Hepatocyte (in vitro differentiated cells): Measurements from ENCODE around the gene GLIPR2. TPM values are rescaled to one million over a fixed set of nuclear protein-coding genes. Genes with fewer than 3 reads are reported as not detected.
"Not testable (repeated sequence)": the region's sequence is repeated elsewhere in the genome, so short reads cannot be mapped to it uniquely, and the experiment has no call there.

Experiments used
- DNase-seq: peaks from one replicate; pipeline ENCODE4 v3.0.0-alpha.2; 2016; ENCODE audit warnings: low spot score
- H2AFZ ChIP-seq: fragments of 200-600 bp; sonication (generic); 2 replicates; pipeline ENCODE4 v1.6.0; 2016; ENCODE audit warnings: antibody characterized with exemption, mild to moderate bottlenecking
- H3K27ac ChIP-seq: fragments of 200-600 bp; sonication (generic); 2 replicates; pipeline ENCODE4 v1.5.1; 2016; ENCODE audit warnings: mild to moderate bottlenecking
- H3K27me3 ChIP-seq: fragments of 200-600 bp; sonication (generic); 2 replicates; pipeline ENCODE4 v1.6.1; 2016
- H3K36me3 ChIP-seq: fragments of 200-600 bp; sonication (generic); replicated peaks from 2 replicates; pipeline ENCODE4 v1.5.1; 2016; ENCODE audit warnings: low read depth; ENCODE audit not compliant: insufficient read depth
- H3K4me1 ChIP-seq: fragments of 200-600 bp; sonication (generic); 2 replicates; pipeline ENCODE4 v1.5.1; 2016; ENCODE audit warnings: mild to moderate bottlenecking, moderate library complexity; ENCODE audit not compliant: insufficient read depth
- H3K4me2 ChIP-seq: fragments of 200-600 bp; sonication (generic); 2 replicates; pipeline ENCODE4 v1.6.0; 2016
- H3K4me3 ChIP-seq: fragments of 200-600 bp; sonication (generic); 2 replicates; pipeline ENCODE4 v1.5.1; 2016; ENCODE audit warnings: mild to moderate bottlenecking
- H3K79me2 ChIP-seq: fragments of 200-600 bp; sonication (generic); 2 replicates; pipeline ENCODE4 v1.6.0; 2017; ENCODE audit warnings: mild to moderate bottlenecking
- H3K9me2 ChIP-seq: fragments of 200-600 bp; sonication (generic); replicated peaks from 2 replicates; pipeline ENCODE4 v1.6.0; 2017; ENCODE audit warnings: mild to moderate bottlenecking; ENCODE audit not compliant: insufficient read depth
- H3K9me3 ChIP-seq: fragments of 200-600 bp; sonication (generic); 2 replicates; pipeline ENCODE4 v1.5.1; 2016; ENCODE audit warnings: low read depth, mild to moderate bottlenecking
- H4K20me1 ChIP-seq: fragments of 200-600 bp; sonication (generic); 2 replicates; pipeline ENCODE4 v1.6.0; 2016; ENCODE audit warnings: mild to moderate bottlenecking; ENCODE audit not compliant: insufficient read depth, poor library complexity, severe bottlenecking
- CTCF ChIP-seq: fragments of 200-600 bp; sonication (generic); IDR thresholded peaks from 2 replicates; pipeline ENCODE4 v1.5.1; 2016; ENCODE audit warnings: antibody characterized with exemption, mild to moderate bottlenecking; ENCODE audit not compliant: poor library complexity
- EZH2 ChIP-seq: fragments of 200-600 bp; sonication (generic); IDR thresholded peaks from 2 replicates; pipeline ENCODE4 v1.6.1; 2016; ENCODE audit warnings: antibody characterized with exemption, mild to moderate bottlenecking, borderline replicate concordance
- EZH2phosphoT487 ChIP-seq: fragments of 200-600 bp; sonication (generic); IDR thresholded peaks from one replicate; pipeline ENCODE4 v1.6.1; 2018; ENCODE audit warnings: antibody characterized with exemption, mild to moderate bottlenecking, low read depth, moderate library complexity; ENCODE audit not compliant: unreplicated experiment, severe bottlenecking
- WGBS: methylation state at CpG from one replicate; pipeline ENCODE4 v1.1.6; 2016; ENCODE audit warnings: low lambda C conversion rate; ENCODE audit errors: missing lambda C conversion rate; 5-methylcytosine and 5-hydroxymethylcytosine counted together
- polyA plus RNA-seq: library from polyadenylated mRNA; unstranded; fragments of >200 nt; fragmentation: Nextera tagmentation; extraction: Ambion mirVana; gene quantifications from 2 replicates; pipeline ENCODE4 v1.2.1, GENCODE V29; 2016
- total RNA-seq: library from RNA; depleted of rRNA; stranded (reverse); fragments of >200 nt; gene quantifications from 2 replicates; pipeline ENCODE4 v1.2.3, GENCODE V29; 2014

Gene GLIPR2
- total and polyA plus RNA-seq, 2 experiments from 2014 or later: 12.6 to 14.1 TPM

GRCh38 chr9:36156116-36156515 lies 19.6 kb downstream of the GLIPR2 start:
- Histone ChIP-seq H3K4me1 (no peaks in the 10 kb centered on the region), H3K27ac (no peak overlapping the region)
- TF ChIP-seq EZH2: no peak
- TF ChIP-seq CTCF: no peak
- no peak for TF ChIP-seq EZH2phosphoT487

GRCh38 chr9:36158122-36158521 lies 21.6 kb downstream of the GLIPR2 start:
- no peak for TF ChIP-seq EZH2phosphoT487
- TF ChIP-seq CTCF: no peak
- no peak for TF ChIP-seq EZH2
- H3K27ac ChIP-seq: no peak overlapping the region
- no peaks in the 10 kb centered on the region for H3K27me3 ChIP-seq
- H3K36me3 ChIP-seq: no peaks in the 10 kb centered on the region
- H3K9me3 ChIP-seq: no peaks in the 10 kb centered on the region
- H2AFZ ChIP-seq: no peak overlapping the region
- H3K9me2 ChIP-seq: no peaks in the 10 kb centered on the region
- DNase-seq: no peak
- peaks cover 9% of the 10 kb centered on the region for H3K4me1 ChIP-seq
- H3K79me2 ChIP-seq: no peaks in the 10 kb centered on the region
- no peak overlapping the region for H3K4me2 ChIP-seq
- WGBS: 95% methylated on average over 2 of the region's 2 CpGs
- H3K4me3 ChIP-seq: no peak overlapping the region
- no peaks in the 10 kb centered on the region for H4K20me1 ChIP-seq

More at GRCh38 chr9:36156116-36156515, 19.6 kb downstream of the GLIPR2 start:
- WGBS: 90% methylated on average over 6 of the region's 6 CpGs
- Histone ChIP-seq H3K4me3 (no peak overlapping the region), H3K79me2 (no peaks in the 10 kb centered on the region), H3K9me3 (no peaks in the 10 kb centered on the region), H3K4me2 (no peak overlapping the region), H3K27me3 (no peaks in the 10 kb centered on the region), H3K36me3 (no peaks in the 10 kb centered on the region), H4K20me1 (no peaks in the 10 kb centered on the region), H3K9me2 (no peaks in the 10 kb centered on the region), H2AFZ (no peak overlapping the region)
- DNase-seq: no peak

GRCh38 chr9:36158917-36159316 lies 22.4 kb downstream of the GLIPR2 start:
- WGBS: 96% methylated on average over 7 of the region's 7 CpGs
- no peaks in the 10 kb centered on the region for H3K9me3 ChIP-seq
- H3K9me2 ChIP-seq: no peaks in the 10 kb centered on the region
- H3K4me1 ChIP-seq: peaks cover 17% of the 10 kb centered on the region
- no peak overlapping the region for H3K4me3 ChIP-seq
- H2AFZ ChIP-seq: no peak overlapping the region
- no peak for TF ChIP-seq CTCF
- no peak for TF ChIP-seq EZH2
- TF ChIP-seq EZH2phosphoT487: no peak
- no peak overlapping the region for H3K4me2 ChIP-seq
- DNase-seq: no peak
- no peaks in the 10 kb centered on the region for H4K20me1 ChIP-seq
- H3K27me3 ChIP-seq: no peaks in the 10 kb centered on the region
- H3K36me3 ChIP-seq: no peaks in the 10 kb centered on the region
- H3K79me2 ChIP-seq: no peaks in the 10 kb centered on the region
- no peak overlapping the region for H3K27ac ChIP-seq

GRCh38 chr9:36159509-36159908 lies 23.0 kb downstream of the GLIPR2 start:
- H4K20me1 ChIP-seq, H2AFZ ChIP-seq, H3K36me3 ChIP-seq, H3K27ac ChIP-seq, DNase-seq, H3K9me2 ChIP-seq, H3K9me3 ChIP-seq, H3K79me2 ChIP-seq, H3K4me3 ChIP-seq, H3K4me2 ChIP-seq, H3K27me3 ChIP-seq: not testable (repeated sequence)
- 98% methylated on average over 4 of the region's 4 CpGs for WGBS
- peaks cover 17% of the 10 kb centered on the region for H3K4me1 ChIP-seq

- not testable (repeated sequence) for H3K27me3 ChIP-seq, H3K4me3 ChIP-seq, H3K9me3 ChIP-seq, H3K36me3 ChIP-seq, H3K4me2 ChIP-seq, H2AFZ ChIP-seq, H3K79me2 ChIP-seq, DNase-seq, H3K9me2 ChIP-seq, H4K20me1 ChIP-seq, H3K27ac ChIP-seq
- H3K4me1 ChIP-seq: peaks cover 17% of the 10 kb centered on the region
- WGBS: 84% methylated on average over 11 of the region's 11 CpGs
These were observed 23.6 kb downstream of the GLIPR2 start for GRCh38 chr9:36160126-36160525.
